ENCODE results near the gene VAV2.

Gene VAV2

DNA sequence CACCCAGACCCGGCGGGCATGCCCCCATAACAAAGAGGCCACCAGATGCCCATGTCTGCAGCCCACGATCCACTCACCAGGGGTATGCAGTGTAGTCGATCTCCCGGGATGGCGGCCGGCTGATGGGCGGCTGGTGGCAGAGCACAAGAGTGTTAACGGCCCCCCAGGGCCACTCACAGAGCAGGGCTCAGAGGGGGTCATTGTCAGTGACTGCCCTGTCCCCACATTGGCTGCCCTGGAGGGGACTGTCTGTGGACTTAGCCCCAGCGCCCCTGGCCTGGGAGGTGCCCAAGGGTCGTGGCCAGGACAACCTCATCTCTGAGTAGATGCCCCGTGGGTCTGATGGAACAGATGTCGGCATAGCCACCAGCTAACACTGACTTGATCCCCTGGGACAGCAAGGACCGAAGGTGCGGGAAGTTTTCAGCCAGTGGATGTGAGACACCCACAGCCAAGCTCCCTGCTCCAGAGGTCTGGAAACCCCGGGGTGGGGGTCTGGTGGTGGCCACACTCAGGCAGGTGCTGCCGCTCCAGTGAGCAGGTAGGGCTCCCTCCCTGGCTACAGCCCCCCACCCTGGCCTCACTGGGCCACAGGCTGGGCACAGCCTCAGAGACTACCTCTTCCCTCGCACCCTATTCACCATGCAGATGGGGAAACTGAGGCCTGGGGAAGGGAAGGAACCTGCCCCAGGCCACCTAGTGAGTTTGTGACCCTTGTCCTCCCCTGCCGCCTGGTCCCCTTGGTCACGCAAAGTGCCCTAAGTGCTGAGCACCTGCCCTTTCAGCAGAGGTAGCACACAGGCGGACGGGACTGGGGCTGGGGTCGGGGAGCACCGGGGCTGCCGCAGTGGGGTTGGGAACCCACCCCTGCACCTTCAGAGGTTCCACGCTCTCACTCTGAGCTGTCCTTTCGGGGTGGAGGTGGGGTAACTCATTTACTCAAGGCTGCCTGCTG is 215.9 kb downstream of the VAV2 start:
- in situ Hi-C loops (cut with HindIII; ENCODE audit: low sequenced_read_pairs) = no loop called here
- DNase-seq (ENCODE audit: low read depth) = no peak
- TF ChIP-seq, protein P1, sequence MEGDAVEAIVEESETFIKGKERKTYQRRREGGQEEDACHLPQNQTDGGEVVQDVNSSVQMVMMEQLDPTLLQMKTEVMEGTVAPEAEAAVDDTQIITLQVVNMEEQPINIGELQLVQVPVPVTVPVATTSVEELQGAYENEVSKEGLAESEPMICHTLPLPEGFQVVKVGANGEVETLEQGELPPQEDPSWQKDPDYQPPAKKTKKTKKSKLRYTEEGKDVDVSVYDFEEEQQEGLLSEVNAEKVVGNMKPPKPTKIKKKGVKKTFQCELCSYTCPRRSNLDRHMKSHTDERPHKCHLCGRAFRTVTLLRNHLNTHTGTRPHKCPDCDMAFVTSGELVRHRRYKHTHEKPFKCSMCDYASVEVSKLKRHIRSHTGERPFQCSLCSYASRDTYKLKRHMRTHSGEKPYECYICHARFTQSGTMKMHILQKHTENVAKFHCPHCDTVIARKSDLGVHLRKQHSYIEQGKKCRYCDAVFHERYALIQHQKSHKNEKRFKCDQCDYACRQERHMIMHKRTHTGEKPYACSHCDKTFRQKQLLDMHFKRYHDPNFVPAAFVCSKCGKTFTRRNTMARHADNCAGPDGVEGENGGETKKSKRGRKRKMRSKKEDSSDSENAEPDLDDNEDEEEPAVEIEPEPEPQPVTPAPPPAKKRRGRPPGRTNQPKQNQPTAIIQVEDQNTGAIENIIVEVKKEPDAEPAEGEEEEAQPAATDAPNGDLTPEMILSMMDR (IDR thresholded peaks at IDR 0.05; ENCODE audit: low read depth, low read length, missing control alignments) = no peak
- H3K4me3 ChIP-seq (ENCODE audit: low read depth, low read length) = no peak overlapping the region

DNA sequence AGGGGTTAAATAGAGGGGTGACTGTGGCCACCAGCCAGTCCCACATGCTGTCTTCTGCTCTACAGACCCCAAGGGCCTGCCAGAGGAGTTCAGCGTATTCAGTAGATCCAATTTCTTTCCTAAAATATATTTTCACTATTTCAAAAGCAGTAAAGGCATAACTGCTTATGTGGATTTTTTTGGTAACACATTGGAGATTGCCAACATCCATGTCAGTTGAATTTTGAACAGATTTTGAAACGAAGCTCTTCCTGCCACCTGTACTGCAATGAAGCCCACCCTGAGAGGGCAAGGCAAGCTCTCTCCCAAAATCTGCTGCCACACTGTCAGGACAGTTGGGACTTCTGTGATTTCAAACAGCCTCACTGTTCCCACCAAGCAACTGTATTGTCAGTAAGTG is 216.8 kb downstream of the VAV2 start:
- in situ Hi-C loops (cut with HindIII; ENCODE audit: low sequenced_read_pairs) = no loop called here
- no peak for DNase-seq (ENCODE audit: low read depth)
- no peak overlapping the region for H3K4me3 ChIP-seq (ENCODE audit: low read depth, low read length)
- TF ChIP-seq, protein P1 (IDR thresholded peaks at IDR 0.05; ENCODE audit: low read depth, low read length, missing control alignments) = no peak

DNA sequence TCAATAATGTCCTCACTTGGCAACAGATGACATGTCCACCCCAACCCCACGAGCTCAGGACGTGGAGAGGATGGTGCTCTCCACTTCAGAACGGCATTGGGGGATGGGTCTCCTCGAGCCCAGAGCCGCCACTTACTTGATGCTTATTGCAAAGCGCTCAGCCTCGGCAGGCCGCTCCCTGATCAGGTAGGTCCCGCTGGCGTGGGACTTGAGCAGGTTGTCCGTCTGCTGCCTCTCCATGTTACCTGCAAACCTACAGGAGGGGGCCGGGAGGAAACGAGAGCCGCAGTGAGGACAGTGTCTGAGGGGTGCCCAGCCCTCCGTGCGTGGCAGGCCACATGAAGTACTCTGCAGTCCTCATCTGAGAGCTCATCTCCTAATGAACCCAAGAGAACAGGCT is 217.3 kb downstream of the VAV2 start:
- H3K4me3 ChIP-seq (ENCODE audit: low read depth, low read length) = no peak overlapping the region
- DNase-seq (ENCODE audit: low read depth) = no peak
- in situ Hi-C loops (cut with HindIII; ENCODE audit: low sequenced_read_pairs) = no loop called here
- TF ChIP-seq, protein P1 (IDR thresholded peaks at IDR 0.05; ENCODE audit: low read depth, low read length, missing control alignments) = no peak

DNA sequence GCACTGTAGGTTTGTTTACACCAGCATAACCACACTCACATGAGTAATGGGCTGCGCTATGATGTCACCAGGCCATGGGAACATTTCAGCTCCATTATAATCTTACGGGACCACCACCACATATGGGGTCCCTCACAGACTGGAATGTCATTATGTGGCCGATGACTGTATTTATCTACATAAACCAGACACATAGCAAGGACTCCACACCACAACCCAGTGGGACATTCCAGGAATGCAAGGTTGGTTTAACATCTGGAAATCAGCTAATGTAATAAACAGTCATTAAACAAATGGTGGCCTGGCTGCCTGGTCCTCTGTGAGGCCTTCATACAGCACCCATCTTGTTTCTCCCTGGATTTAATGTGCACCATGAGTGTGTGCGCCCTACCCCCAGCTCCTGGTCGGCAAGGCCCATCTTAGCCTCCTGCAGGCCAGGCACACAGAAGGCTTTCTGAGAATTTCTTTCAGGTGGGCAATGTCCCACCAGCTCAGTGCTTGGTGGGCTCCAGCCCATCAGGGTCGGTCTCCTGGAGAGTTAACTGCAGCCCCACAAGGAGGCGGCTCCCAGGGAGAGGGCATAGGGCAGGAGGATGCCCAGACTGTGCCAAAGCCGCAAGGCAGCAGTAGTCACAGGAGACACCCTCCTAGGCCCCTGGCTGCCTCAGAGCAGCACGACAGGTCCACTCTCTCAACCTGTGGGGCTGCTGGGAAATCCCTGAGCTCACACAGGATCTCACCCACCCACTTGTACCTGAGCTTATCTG is 218.1 kb downstream of the VAV2 start:
- in situ Hi-C loops (cut with HindIII; ENCODE audit: low sequenced_read_pairs) = no loop called here
- no peak for DNase-seq (ENCODE audit: low read depth)
- TF ChIP-seq, protein P1 (IDR thresholded peaks at IDR 0.05; ENCODE audit: low read depth, low read length, missing control alignments) = no peak
- H3K4me3 ChIP-seq (ENCODE audit: low read depth, low read length) = no peak overlapping the region

DNA sequence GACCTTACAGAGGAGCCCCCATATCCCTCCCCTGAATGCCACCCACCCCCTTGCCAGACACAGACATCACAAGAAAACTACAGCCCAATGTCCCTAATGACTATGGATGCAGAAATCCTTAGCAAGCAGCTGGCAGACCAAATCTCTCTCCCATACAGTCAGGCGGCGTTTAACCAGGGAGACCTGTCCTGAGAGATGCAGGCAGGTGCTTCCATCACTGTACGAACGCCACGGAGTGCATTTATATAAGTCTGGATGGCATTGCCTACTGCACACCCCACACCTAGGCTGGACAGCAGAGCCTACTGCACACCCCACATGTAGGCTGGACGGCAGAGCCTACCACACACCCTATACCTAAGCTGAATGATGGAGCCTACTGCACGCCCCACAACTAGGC is 219.5 kb downstream of the VAV2 start:
- in situ Hi-C loops (cut with HindIII; ENCODE audit: low sequenced_read_pairs) = no loop called here
- no peak for DNase-seq (ENCODE audit: low read depth)
- TF ChIP-seq, protein P1 (IDR thresholded peaks at IDR 0.05; ENCODE audit: low read depth, low read length, missing control alignments) = no peak
- H3K4me3 ChIP-seq (ENCODE audit: low read depth, low read length) = no peak overlapping the region

Measured in astrocyte of the cerebellum (primary cell).